SH-SY5Y (cell line): ENCODE data around the gene C20orf204.

Experiments
- GATA2 ChIP-seq: IDR thresholded peaks from 2 replicates; pipeline ENCODE4 v1.6.1; 2011; ENCODE audit warnings: mild to moderate bottlenecking, low read depth, low read length
- GATA3 ChIP-seq: IDR thresholded peaks from 2 replicates; pipeline ENCODE4 v1.6.1; 2011; ENCODE audit warnings: low read depth, mild to moderate bottlenecking, low read length, moderate library complexity

GRCh38 chr20:64021124-64021975 is 14.6 kb upstream of the C20orf204 start:
- TF ChIP-seq GATA2: no peak
- TF ChIP-seq GATA3: no peak
